Measurements from ENCODE around the gene DOK7.

DNA sequence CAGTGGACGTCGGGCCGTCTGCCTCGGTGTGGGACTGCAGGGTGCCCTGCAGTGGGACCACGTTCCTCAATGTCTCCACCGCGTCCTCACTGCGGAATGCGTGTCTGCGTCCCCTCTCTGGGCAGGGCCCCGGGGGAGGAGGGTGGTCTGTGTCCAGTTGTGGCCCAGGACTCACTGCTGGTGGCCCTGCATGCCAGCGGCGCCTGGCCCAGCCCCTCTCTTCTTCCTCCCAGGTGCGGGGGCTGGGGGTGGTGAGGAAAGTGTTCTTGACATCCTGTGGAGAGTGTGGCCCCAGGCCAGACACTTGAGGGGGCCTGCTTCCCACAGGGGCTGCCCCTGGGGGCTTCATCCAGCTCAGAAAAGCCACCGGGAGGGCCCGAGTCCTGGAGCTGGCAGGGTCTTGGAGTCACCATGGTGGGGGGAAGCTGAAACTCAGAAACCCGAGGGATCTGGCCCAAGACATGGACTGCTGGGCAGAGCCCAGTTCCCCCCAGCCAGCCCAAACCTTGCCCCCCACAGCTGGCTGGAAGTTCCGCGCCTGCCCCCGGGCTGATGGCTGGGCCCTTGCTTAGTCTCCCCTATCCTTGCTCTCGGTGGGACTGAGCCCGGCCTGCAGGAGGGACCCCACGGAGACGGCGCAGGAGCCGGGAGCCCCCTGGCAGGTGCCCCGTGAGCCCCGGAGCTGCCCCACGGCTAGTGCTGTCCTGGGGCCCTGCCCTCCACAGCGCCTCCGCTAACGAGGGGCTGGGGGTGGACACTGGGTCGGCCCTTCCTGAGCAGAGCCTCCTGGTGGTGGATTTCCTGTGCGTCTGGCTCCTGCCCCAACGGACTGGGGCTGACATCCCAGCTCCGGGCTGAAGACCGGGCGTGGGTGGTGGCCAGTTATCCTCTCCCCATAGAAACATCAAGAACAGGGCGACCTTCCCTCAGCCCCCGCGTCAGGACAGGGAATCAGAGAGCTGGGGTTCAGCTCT, 2.9 kb downstream of the DOK7 start:
- TF ChIP-seq, protein P1, sequence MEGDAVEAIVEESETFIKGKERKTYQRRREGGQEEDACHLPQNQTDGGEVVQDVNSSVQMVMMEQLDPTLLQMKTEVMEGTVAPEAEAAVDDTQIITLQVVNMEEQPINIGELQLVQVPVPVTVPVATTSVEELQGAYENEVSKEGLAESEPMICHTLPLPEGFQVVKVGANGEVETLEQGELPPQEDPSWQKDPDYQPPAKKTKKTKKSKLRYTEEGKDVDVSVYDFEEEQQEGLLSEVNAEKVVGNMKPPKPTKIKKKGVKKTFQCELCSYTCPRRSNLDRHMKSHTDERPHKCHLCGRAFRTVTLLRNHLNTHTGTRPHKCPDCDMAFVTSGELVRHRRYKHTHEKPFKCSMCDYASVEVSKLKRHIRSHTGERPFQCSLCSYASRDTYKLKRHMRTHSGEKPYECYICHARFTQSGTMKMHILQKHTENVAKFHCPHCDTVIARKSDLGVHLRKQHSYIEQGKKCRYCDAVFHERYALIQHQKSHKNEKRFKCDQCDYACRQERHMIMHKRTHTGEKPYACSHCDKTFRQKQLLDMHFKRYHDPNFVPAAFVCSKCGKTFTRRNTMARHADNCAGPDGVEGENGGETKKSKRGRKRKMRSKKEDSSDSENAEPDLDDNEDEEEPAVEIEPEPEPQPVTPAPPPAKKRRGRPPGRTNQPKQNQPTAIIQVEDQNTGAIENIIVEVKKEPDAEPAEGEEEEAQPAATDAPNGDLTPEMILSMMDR (conservative IDR thresholded peaks at IDR 0.05; ENCODE audit: low read depth, low read length): 0 out of 2 replicates have a peak, but pooled peaks have one; percentile 24
- no peak for TF ChIP-seq EZH2 (IDR thresholded peaks at IDR 0.05; ENCODE audit: borderline replicate concordance, low read depth, low read length, poor library complexity, severe bottlenecking)

Data from A673 (cell line).